Neural progenitor cell (in vitro differentiated cells): Measurements from ENCODE around the gene ZNF341. TPM values are rescaled to one million over a fixed set of nuclear protein-coding genes. Genes with fewer than 3 reads are reported as not detected.
A peak's percentile ranks its signal among the peaks of the same experiment; 100 is the strongest.

Experiments
- DNase-seq: peaks from one replicate; pipeline ENCODE4 v3.0.0-alpha.2; 2016; ENCODE audit warnings: low spot score
- H2AFZ ChIP-seq: fragments of 200-600 bp; sonication (generic); replicated peaks from 2 replicates; pipeline ENCODE4 v1.6.1; 2016; ENCODE audit warnings: antibody characterized with exemption
- H3F3A ChIP-seq: fragments of 200-600 bp; sonication (generic); 2 replicates; pipeline ENCODE4 v1.6.1; 2016; ENCODE audit warnings: antibody characterized with exemption, low read depth
- H3K27ac ChIP-seq: fragments of 200-600 bp; sonication (generic); 2 replicates; pipeline ENCODE4 v1.5.1; 2016; ENCODE audit warnings: mild to moderate bottlenecking
- H3K27me3 ChIP-seq: fragments of 200-600 bp; sonication (generic); 2 replicates; pipeline ENCODE4 v1.6.1; 2016; ENCODE audit warnings: mild to moderate bottlenecking, moderate library complexity
- H3K36me3 ChIP-seq: fragments of 200-600 bp; sonication (generic); 2 replicates; pipeline ENCODE4 v1.5.1; 2016
- H3K4me1 ChIP-seq: fragments of 200-600 bp; sonication (generic); 2 replicates; pipeline ENCODE4 v1.6.1; 2016; ENCODE audit warnings: mixed run types
- H3K4me2 ChIP-seq: fragments of 200-600 bp; sonication (generic); 2 replicates; pipeline ENCODE4 v1.6.1; 2016
- H3K4me3 ChIP-seq: fragments of 200-600 bp; sonication (generic); 2 replicates; pipeline ENCODE4 v1.5.1; 2016
- H3K79me2 ChIP-seq: fragments of 200-600 bp; sonication (generic); 2 replicates; pipeline ENCODE4 v1.6.1; 2016; ENCODE audit warnings: low read depth
- H3K9ac ChIP-seq: fragments of 200-600 bp; sonication (generic); 2 replicates; pipeline ENCODE4 v1.6.1; 2016
- H3K9me3 ChIP-seq: fragments of 200-600 bp; sonication (generic); 2 replicates; pipeline ENCODE4 v1.5.1; 2016; ENCODE audit warnings: low read depth
- H4K20me1 ChIP-seq: fragments of 200-600 bp; sonication (generic); 2 replicates; pipeline ENCODE4 v1.6.1; 2016; ENCODE audit warnings: low read depth
- H3K27ac Mint-ChIP-seq: 3 replicates; pipeline ENCODE4 v1.8.0; 2021; ENCODE audit warnings: mixed read lengths
- H3K27me3 Mint-ChIP-seq: 2 replicates; pipeline ENCODE4 v1.8.0; 2022; ENCODE audit warnings: low read depth, mild to moderate bottlenecking, inconsistent platforms, moderate library complexity, mixed read lengths; ENCODE audit not compliant: insufficient read depth
- H3K36me3 Mint-ChIP-seq: 3 replicates; pipeline ENCODE4 v1.8.0; 2021; ENCODE audit warnings: mixed read lengths
- H3K4me1 Mint-ChIP-seq: 3 replicates; pipeline ENCODE4 v1.8.0; 2021; ENCODE audit warnings: mixed read lengths
- H3K4me3 Mint-ChIP-seq: 3 replicates; pipeline ENCODE4 v1.8.0; 2021; ENCODE audit warnings: mild to moderate bottlenecking, moderate library complexity, mixed read lengths
- H3K9me3 Mint-ChIP-seq: 3 replicates; pipeline ENCODE4 v1.8.0; 2020; ENCODE audit warnings: mixed read lengths
- CTCF ChIP-seq: fragments of 200-600 bp; sonication (generic); IDR thresholded peaks from 2 replicates; pipeline ENCODE4 v1.5.1; 2017; ENCODE audit warnings: antibody characterized with exemption, mild to moderate bottlenecking
- EZH2 ChIP-seq: fragments of 200-600 bp; sonication (generic); IDR thresholded peaks from 2 replicates; pipeline ENCODE4 v1.6.1; 2017; ENCODE audit warnings: antibody characterized with exemption, mild to moderate bottlenecking, moderate library complexity
- EZH2phosphoT487 ChIP-seq: fragments of 200-600 bp; sonication (generic); IDR thresholded peaks from 2 replicates; pipeline ENCODE4 v1.6.1; 2017; ENCODE audit warnings: antibody characterized with exemption
- total RNA-seq: library from RNA; depleted of rRNA; stranded (reverse); fragments of >200 nt; gene quantifications from 2 replicates; pipeline ENCODE4 v1.2.3, GENCODE V29; 2015; ENCODE audit warnings: low replicate concordance

Gene ZNF341
- total RNA-seq, 1 donor from 2014 or later, result 0.82 TPM

- Mint-ChIP-seq H3K9me3 (no peaks in the 10 kb centered on the region), H3K4me3 (no peak overlapping the region), H3K27ac (no peak overlapping the region), H3K27me3 (no peaks in the 10 kb centered on the region), H3K36me3 (no peaks in the 10 kb centered on the region), H3K4me1 (peaks cover 8% of the 10 kb centered on the region)
- DNase-seq, result no peak
- no peak overlapping the region for H3K9ac ChIP-seq
- no peak overlapping the region for H3K27ac ChIP-seq
- H3K27me3 ChIP-seq, result no peaks in the 10 kb centered on the region
- no peaks in the 10 kb centered on the region for H3F3A ChIP-seq
- H3K4me1 ChIP-seq, result no peaks in the 10 kb centered on the region
- no peak overlapping the region for H3K4me3 ChIP-seq
- no peaks in the 10 kb centered on the region for H4K20me1 ChIP-seq
- no peak for TF ChIP-seq CTCF
- no peak for TF ChIP-seq EZH2
- no peak for TF ChIP-seq EZH2phosphoT487
- H3K4me2 ChIP-seq, result no peak overlapping the region
- H2AFZ ChIP-seq, result no peak overlapping the region
- H3K36me3 ChIP-seq, result no peaks in the 10 kb centered on the region
- no peaks in the 10 kb centered on the region for H3K79me2 ChIP-seq
- H3K9me3 ChIP-seq, result no peaks in the 10 kb centered on the region
These were observed 50.1 kb downstream of the ZNF341 start for GRCh38 chr20:33781945-33782344.

GRCh38 chr20:33783256-33783655, 51.5 kb downstream of the ZNF341 start:
- H3K9me3 ChIP-seq, result no peaks in the 10 kb centered on the region
- H3K27me3 ChIP-seq, result no peaks in the 10 kb centered on the region
- H3K4me2 ChIP-seq, result no peak overlapping the region
- TF ChIP-seq EZH2phosphoT487 (no peak), CTCF (no peak), EZH2 (no peak)
- peaks cover 18% of the 10 kb centered on the region for H3K4me1 Mint-ChIP-seq
- no peak overlapping the region for H3K9ac ChIP-seq
- H3K36me3 Mint-ChIP-seq, result no peaks in the 10 kb centered on the region
- H3K36me3 ChIP-seq, result no peaks in the 10 kb centered on the region
- H3K27ac ChIP-seq, result no peak overlapping the region
- H3K79me2 ChIP-seq, result no peaks in the 10 kb centered on the region
- no peak for DNase-seq
- H3F3A ChIP-seq, result no peaks in the 10 kb centered on the region
- H3K27ac Mint-ChIP-seq, result peak overlapping the region; percentile 64
- H2AFZ ChIP-seq, result no peak overlapping the region
- no peak overlapping the region for H3K4me3 ChIP-seq
- no peaks in the 10 kb centered on the region for H4K20me1 ChIP-seq
- no peak overlapping the region for H3K4me3 Mint-ChIP-seq
- H3K9me3 Mint-ChIP-seq, result no peaks in the 10 kb centered on the region
- H3K27me3 Mint-ChIP-seq, result no peaks in the 10 kb centered on the region
- no peaks in the 10 kb centered on the region for H3K4me1 ChIP-seq

- H3K27ac Mint-ChIP-seq, result no peak overlapping the region
- no peaks in the 10 kb centered on the region for H3K4me1 ChIP-seq
- H3K4me1 Mint-ChIP-seq, result peaks cover 20% of the 10 kb centered on the region
- peak; percentile 38 for DNase-seq
- H3K9ac ChIP-seq, result no peak overlapping the region
- no peaks in the 10 kb centered on the region for H3K79me2 ChIP-seq
- no peaks in the 10 kb centered on the region for H3K27me3 Mint-ChIP-seq
- H3K36me3 ChIP-seq, result no peaks in the 10 kb centered on the region
- no peaks in the 10 kb centered on the region for H3K36me3 Mint-ChIP-seq
- H3F3A ChIP-seq, result no peaks in the 10 kb centered on the region
- H3K4me2 ChIP-seq, result no peak overlapping the region
- H3K27ac ChIP-seq, result no peak overlapping the region
- H3K4me3 Mint-ChIP-seq, result no peak overlapping the region
- no peaks in the 10 kb centered on the region for H3K9me3 ChIP-seq
- H4K20me1 ChIP-seq, result no peaks in the 10 kb centered on the region
- TF ChIP-seq EZH2, result no peak
- TF ChIP-seq EZH2phosphoT487, result no peak
- no peak for TF ChIP-seq CTCF
- H2AFZ ChIP-seq, result no peak overlapping the region
- no peak overlapping the region for H3K4me3 ChIP-seq
- H3K9me3 Mint-ChIP-seq, result no peaks in the 10 kb centered on the region
- H3K27me3 ChIP-seq, result no peaks in the 10 kb centered on the region
These were observed 52.0 kb downstream of the ZNF341 start for GRCh38 chr20:33783818-33784217.

- no peaks in the 10 kb centered on the region for H3K9me3 Mint-ChIP-seq
- TF ChIP-seq CTCF, result no peak
- TF ChIP-seq EZH2phosphoT487, result no peak
- no peak for TF ChIP-seq EZH2
- no peaks in the 10 kb centered on the region for H3K27me3 Mint-ChIP-seq
- H3K27ac Mint-ChIP-seq, result no peak overlapping the region
- Histone ChIP-seq H3K36me3 (no peaks in the 10 kb centered on the region), H4K20me1 (no peaks in the 10 kb centered on the region), H3F3A (no peaks in the 10 kb centered on the region), H3K4me2 (no peak overlapping the region), H3K4me1 (no peaks in the 10 kb centered on the region), H2AFZ (no peak overlapping the region), H3K79me2 (no peaks in the 10 kb centered on the region), H3K27ac (no peak overlapping the region), H3K9me3 (no peaks in the 10 kb centered on the region), H3K9ac (no peak overlapping the region), H3K4me3 (no peak overlapping the region), H3K27me3 (no peaks in the 10 kb centered on the region)
- H3K4me1 Mint-ChIP-seq, result peaks cover 20% of the 10 kb centered on the region
- no peak overlapping the region for H3K4me3 Mint-ChIP-seq
- no peaks in the 10 kb centered on the region for H3K36me3 Mint-ChIP-seq
- peak; percentile 31 for DNase-seq
These were observed 52.4 kb downstream of the ZNF341 start for GRCh38 chr20:33784225-33784624.
